HUES48 (cell line): ENCODE measurements around the gene DIP2C.

ENCODE experiments used
- H3K27ac ChIP-seq: one replicate; pipeline ENCODE4 v1.7.0; 2013; ENCODE audit warnings: low read depth, low read length, inconsistent platforms
- H3K27me3 ChIP-seq: 2 replicates; pipeline ENCODE4 v1.6.1; 2013; ENCODE audit warnings: mild to moderate bottlenecking, low read length; ENCODE audit not compliant: control insufficient read depth, insufficient read depth
- H3K36me3 ChIP-seq: 2 replicates; pipeline ENCODE4 v1.6.1; 2013; ENCODE audit warnings: low read length; ENCODE audit not compliant: control insufficient read depth, insufficient read depth
- H3K4me1 ChIP-seq: 2 replicates; pipeline ENCODE4 v1.6.1; 2013; ENCODE audit warnings: mild to moderate bottlenecking, low read length; ENCODE audit not compliant: control insufficient read depth, insufficient read depth
- H3K4me3 ChIP-seq: 2 replicates; pipeline ENCODE4 v1.5.1; 2013; ENCODE audit warnings: mild to moderate bottlenecking, low read depth, low read length
- H3K9ac ChIP-seq: 2 replicates; pipeline ENCODE4 v1.6.1; 2013; ENCODE audit warnings: mild to moderate bottlenecking, low read depth, low read length, moderate library complexity
- H3K9me3 ChIP-seq: 2 replicates; pipeline ENCODE4 v1.6.1; 2013; ENCODE audit warnings: low read length; ENCODE audit not compliant: control insufficient read depth, insufficient read depth

The DIP2C gene, protein sequence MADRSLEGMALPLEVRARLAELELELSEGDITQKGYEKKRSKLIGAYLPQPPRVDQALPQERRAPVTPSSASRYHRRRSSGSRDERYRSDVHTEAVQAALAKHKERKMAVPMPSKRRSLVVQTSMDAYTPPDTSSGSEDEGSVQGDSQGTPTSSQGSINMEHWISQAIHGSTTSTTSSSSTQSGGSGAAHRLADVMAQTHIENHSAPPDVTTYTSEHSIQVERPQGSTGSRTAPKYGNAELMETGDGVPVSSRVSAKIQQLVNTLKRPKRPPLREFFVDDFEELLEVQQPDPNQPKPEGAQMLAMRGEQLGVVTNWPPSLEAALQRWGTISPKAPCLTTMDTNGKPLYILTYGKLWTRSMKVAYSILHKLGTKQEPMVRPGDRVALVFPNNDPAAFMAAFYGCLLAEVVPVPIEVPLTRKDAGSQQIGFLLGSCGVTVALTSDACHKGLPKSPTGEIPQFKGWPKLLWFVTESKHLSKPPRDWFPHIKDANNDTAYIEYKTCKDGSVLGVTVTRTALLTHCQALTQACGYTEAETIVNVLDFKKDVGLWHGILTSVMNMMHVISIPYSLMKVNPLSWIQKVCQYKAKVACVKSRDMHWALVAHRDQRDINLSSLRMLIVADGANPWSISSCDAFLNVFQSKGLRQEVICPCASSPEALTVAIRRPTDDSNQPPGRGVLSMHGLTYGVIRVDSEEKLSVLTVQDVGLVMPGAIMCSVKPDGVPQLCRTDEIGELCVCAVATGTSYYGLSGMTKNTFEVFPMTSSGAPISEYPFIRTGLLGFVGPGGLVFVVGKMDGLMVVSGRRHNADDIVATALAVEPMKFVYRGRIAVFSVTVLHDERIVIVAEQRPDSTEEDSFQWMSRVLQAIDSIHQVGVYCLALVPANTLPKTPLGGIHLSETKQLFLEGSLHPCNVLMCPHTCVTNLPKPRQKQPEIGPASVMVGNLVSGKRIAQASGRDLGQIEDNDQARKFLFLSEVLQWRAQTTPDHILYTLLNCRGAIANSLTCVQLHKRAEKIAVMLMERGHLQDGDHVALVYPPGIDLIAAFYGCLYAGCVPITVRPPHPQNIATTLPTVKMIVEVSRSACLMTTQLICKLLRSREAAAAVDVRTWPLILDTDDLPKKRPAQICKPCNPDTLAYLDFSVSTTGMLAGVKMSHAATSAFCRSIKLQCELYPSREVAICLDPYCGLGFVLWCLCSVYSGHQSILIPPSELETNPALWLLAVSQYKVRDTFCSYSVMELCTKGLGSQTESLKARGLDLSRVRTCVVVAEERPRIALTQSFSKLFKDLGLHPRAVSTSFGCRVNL (N-terminal part only)

GRCh38 chr10:689452-690371, at the start of gene DIP2C:
Gene DIP2C, minus strand, starts transcription at chr10:689668. Its CDS starts 90 bp downstream, at chr10:689578.
- Histone ChIP-seq H3K4me3 (peak within 1 kb of the TSS; percentile 73), H3K27me3 (peaks cover 14% of the 10 kb centered on the region), H3K36me3 (no peaks in the 10 kb centered on the region), H3K27ac (peak within 1 kb of the TSS; percentile 69), H3K9me3 (no peaks in the 10 kb centered on the region), H3K9ac (peak within 1 kb of the TSS; percentile 51), H3K4me1 (peaks cover 3% of the 10 kb centered on the region; the same call in 1 of the 2 replicates)

DNA sequence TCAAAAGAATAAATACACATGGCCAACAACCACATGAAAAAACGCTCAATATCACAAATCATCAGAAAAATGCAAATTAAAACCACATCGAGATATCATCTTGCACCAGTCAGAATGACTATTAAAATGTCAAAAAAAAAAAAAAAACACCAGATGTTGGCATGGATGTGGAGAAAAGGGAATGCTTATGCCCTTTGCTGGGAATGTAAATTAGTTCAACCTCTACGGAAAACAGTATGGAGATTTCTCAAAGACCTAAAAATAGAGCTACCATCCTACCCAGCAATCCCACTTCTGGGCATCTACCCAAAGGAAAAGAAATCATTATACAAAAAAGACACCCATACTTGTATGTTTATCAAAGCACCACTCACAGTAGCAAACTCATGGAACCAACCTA, 45.0 kb upstream of the DIP2C start:
- Histone ChIP-seq H3K27me3 (0 out of 2 replicates have a peak, but pooled peaks cover 3% of the 10 kb centered on the region), H3K9me3 (no peaks in the 10 kb centered on the region; the same call in 1 of the 2 replicates), H3K27ac (no peak overlapping the region), H3K9ac (no peak overlapping the region), H3K36me3 (no peaks in the 10 kb centered on the region), H3K4me1 (no peaks in the 10 kb centered on the region), H3K4me3 (no peak overlapping the region)

DNA sequence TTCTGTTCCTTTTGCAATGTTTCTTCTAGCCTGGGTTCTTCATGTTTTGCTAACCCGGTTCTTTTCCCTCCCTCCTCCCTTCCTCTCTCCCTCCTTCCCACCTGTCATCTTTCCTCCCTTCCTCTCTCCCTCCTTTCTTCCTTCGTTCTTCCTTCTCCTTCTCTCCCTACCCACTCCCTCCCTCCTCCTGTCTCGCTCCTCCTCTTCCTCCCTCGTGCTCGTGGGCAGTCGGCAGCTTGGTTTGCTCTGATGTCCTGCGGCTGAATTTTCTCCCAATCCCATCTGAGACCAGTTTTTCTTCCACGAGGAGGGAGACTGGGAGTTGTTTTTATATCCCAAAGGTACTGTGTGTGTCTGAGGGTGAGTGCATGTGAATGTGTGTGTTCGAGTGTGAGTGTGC, 43.6 kb upstream of the DIP2C start:
- no peaks in the 10 kb centered on the region; the same call in 1 of the 2 replicates for H3K9me3 ChIP-seq
- H3K4me1 ChIP-seq: no peaks in the 10 kb centered on the region
- no peak overlapping the region for H3K9ac ChIP-seq
- H3K4me3 ChIP-seq: no peak overlapping the region
- H3K27me3 ChIP-seq: 0 out of 2 replicates have a peak, but pooled peaks cover 3% of the 10 kb centered on the region
- H3K27ac ChIP-seq: no peak overlapping the region
- no peaks in the 10 kb centered on the region for H3K36me3 ChIP-seq

- Histone ChIP-seq H3K27me3 (0 out of 2 replicates have a peak, but pooled peaks cover 3% of the 10 kb centered on the region), H3K36me3 (no peaks in the 10 kb centered on the region), H3K27ac (no peak overlapping the region), H3K4me1 (no peaks in the 10 kb centered on the region), H3K4me3 (no peak overlapping the region), H3K9me3 (no peaks in the 10 kb centered on the region; the same call in 1 of the 2 replicates), H3K9ac (no peak overlapping the region)
Measured at GRCh38 chr10:729213-729612, 39.7 kb upstream of the DIP2C start.

DNA sequence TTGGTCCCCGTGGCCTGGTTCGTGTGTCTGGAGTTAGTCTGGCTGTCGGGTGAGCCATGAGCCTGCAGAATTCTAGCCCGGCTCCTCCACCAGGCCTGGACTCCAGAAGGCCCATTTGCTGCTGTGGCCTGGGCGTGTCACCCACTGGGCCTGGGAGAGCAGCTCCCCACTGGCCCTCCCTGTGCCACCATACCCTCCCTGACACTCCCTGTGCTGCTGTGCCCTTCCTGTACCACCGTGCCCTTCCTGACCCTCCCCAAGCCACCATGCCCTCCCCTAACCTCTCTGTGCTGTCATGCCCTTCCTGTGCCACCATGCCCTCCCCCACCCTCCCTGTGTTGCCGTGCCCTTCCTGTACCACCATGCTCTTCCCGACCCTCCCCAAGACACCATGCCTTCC, 39.1 kb upstream of the DIP2C start:
- H3K4me1 ChIP-seq: no peaks in the 10 kb centered on the region
- H3K36me3 ChIP-seq: no peaks in the 10 kb centered on the region
- no peak overlapping the region for H3K9ac ChIP-seq
- no peak overlapping the region for H3K27ac ChIP-seq
- 0 out of 2 replicates have a peak, but pooled peaks cover 2% of the 10 kb centered on the region for H3K27me3 ChIP-seq
- no peak overlapping the region for H3K4me3 ChIP-seq
- H3K9me3 ChIP-seq: no peaks in the 10 kb centered on the region; the same call in 1 of the 2 replicates

GRCh38 chr10:727162-727790, 37.8 kb upstream of the DIP2C start:
- no peak overlapping the region for H3K27ac ChIP-seq
- no peaks in the 10 kb centered on the region for H3K4me1 ChIP-seq
- H3K9me3 ChIP-seq: no peaks in the 10 kb centered on the region; the same call in 1 of the 2 replicates
- no peaks in the 10 kb centered on the region for H3K36me3 ChIP-seq
- H3K4me3 ChIP-seq: no peak overlapping the region
- no peak overlapping the region for H3K9ac ChIP-seq
- no peaks in the 10 kb centered on the region for H3K27me3 ChIP-seq

- Histone ChIP-seq H3K27me3 (no peaks in the 10 kb centered on the region), H3K4me3 (no peak overlapping the region), H3K36me3 (no peaks in the 10 kb centered on the region), H3K27ac (no peak overlapping the region), H3K9ac (no peak overlapping the region), H3K4me1 (no peaks in the 10 kb centered on the region), H3K9me3 (no peaks in the 10 kb centered on the region)
Measured at GRCh38 chr10:725786-726185, 36.3 kb upstream of the DIP2C start.

- H3K27me3 ChIP-seq: no peaks in the 10 kb centered on the region
- H3K9me3 ChIP-seq: no peaks in the 10 kb centered on the region
- H3K4me1 ChIP-seq: no peaks in the 10 kb centered on the region
- no peak overlapping the region for H3K9ac ChIP-seq
- H3K36me3 ChIP-seq: no peaks in the 10 kb centered on the region
- no peak overlapping the region for H3K27ac ChIP-seq
- no peak overlapping the region for H3K4me3 ChIP-seq
Measured at GRCh38 chr10:725302-725701, 35.8 kb upstream of the DIP2C start.

DNA sequence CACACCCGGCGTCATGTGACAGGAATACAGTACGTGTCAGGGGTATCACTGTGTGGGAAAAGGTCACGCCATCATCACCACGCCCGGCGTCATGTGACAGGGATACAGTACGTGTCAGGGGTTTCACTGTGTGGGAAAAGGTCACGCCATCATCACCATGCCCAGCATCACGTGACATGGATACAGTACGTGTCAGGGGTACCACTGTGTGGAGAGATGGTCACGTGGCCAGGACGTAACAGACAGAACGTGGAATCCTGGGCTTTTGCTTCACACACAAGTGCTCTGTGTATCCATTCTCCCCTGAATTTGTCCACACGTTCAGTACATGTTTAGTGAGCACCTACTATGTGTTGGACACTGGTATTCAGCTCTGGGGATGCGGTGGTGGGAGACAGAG, 34.5 kb upstream of the DIP2C start:
- no peak overlapping the region for H3K4me3 ChIP-seq
- H3K9me3 ChIP-seq: no peaks in the 10 kb centered on the region
- H3K4me1 ChIP-seq: no peaks in the 10 kb centered on the region
- H3K36me3 ChIP-seq: no peaks in the 10 kb centered on the region
- no peak overlapping the region for H3K9ac ChIP-seq
- H3K27me3 ChIP-seq: no peaks in the 10 kb centered on the region
- H3K27ac ChIP-seq: no peak overlapping the region
